Measurements from ENCODE around the gene SIX3. TPM values are rescaled to one million over a fixed set of nuclear protein-coding genes. Genes with fewer than 3 reads are reported as not detected.

The SIX3 gene
- total and polyA plus RNA-seq, 2 donors (not counting 1 experiment from before 2014, with no cell fraction given), result not detected

GRCh38 chr2:44967056-44967455, 25.6 kb downstream of the SIX3 start:
- peaks cover 45% of the 10 kb centered on the region for H3K27me3 Mint-ChIP-seq

More at GRCh38 chr2:44967056-44967455, 25.6 kb downstream of the SIX3 start:
- H4K20me1 ChIP-seq (ENCODE audit: control insufficient read depth, insufficient read depth, low read length, poor library complexity, severe bottlenecking), result no peaks in the 10 kb centered on the region
- Mint-ChIP-seq H3K4me1 (no peaks in the 10 kb centered on the region), H3K4me3 (no peak overlapping the region), H3K9me3 (ENCODE audit: insufficient read depth) (no peaks in the 10 kb centered on the region), H3K27ac (no peak overlapping the region)
- TF ChIP-seq CTCF (IDR thresholded peaks at IDR 0.05) (no peak), EZH2 (IDR thresholded peaks at IDR 0.05; ENCODE audit: borderline replicate concordance, insufficient read depth, low read depth, low read length, poor library complexity, severe bottlenecking) (no peak)
- intact Hi-C loops (cut with micrococcal nuclease), result no loop called here
- H3K27ac ChIP-seq (ENCODE audit: low read length in 2 of 2), result no peak overlapping the region
- no peak for ATAC-seq (ENCODE audit: low read depth)
- peaks cover 0 to 3% (median 0%) of the 10 kb centered on the region in 3 donors for H3K9me3 ChIP-seq (ENCODE audit: control extremely low read depth in 1 of 3, control insufficient read depth in 2 of 3, insufficient read depth in 1 of 3, low read length in 2 of 3)
- no peaks in the 10 kb centered on the region for H3K79me2 ChIP-seq (ENCODE audit: control insufficient read depth, insufficient read depth, low read length)
- no peak overlapping the region for H3K9ac ChIP-seq (ENCODE audit: low read length)
- no peaks in the 10 kb centered on the region for H3K4me1 ChIP-seq (ENCODE audit: control insufficient read depth in 2 of 2, insufficient read depth in 2 of 2, low read length in 2 of 2)
- no peak overlapping the region for H3K4me3 ChIP-seq (ENCODE audit: control extremely low read depth in 1 of 5, extremely low read depth in 1 of 5, insufficient read depth in 1 of 5, low read depth in 2 of 5, low read length in 4 of 5)
- H3K27me3 ChIP-seq (replicated peaks in 1 of 4; ENCODE audit: control extremely low read depth in 1 of 4, control insufficient read depth in 3 of 4, insufficient read depth in 4 of 4, low read length in 3 of 4), result peaks cover 0 to 21% (median 5%) of the 10 kb centered on the region in 4 experiments
- no CpG with 5 or more reads among the region's 6 CpGs for WGBS (ENCODE audit: insufficient coverage)
- CTCF ChIA-PET, result interaction anchor here (1.5 kb wide), 1 partner anchor 15 kb away, joined by 3 read pairs; no protein-coding TSS in a partner anchor
- POLR2A ChIA-PET, result no interaction called here
- H2AFZ ChIP-seq (ENCODE audit: insufficient read depth, low read depth, low read length, poor library complexity, severe bottlenecking), result no peak overlapping the region
- no peak for DNase-seq
- H3K36me3 ChIP-seq (replicated peaks in 1 of 2; ENCODE audit: control extremely low read depth in 1 of 2, control insufficient read depth in 1 of 2, extremely low read depth in 1 of 2, insufficient read depth in 2 of 2, low read length in 1 of 2), result no peaks in the 10 kb centered on the region
- no peak overlapping the region for H3K4me2 ChIP-seq (replicated peaks; ENCODE audit: low read depth, low read length, poor library complexity, severe bottlenecking)

All from B cell (primary cell).